Skeletal muscle satellite cell (primary cell): ENCODE results near the gene MYO9B.

Experiments
- H3K27me3 ChIP-seq: 2 replicates; pipeline ENCODE4 v1.7.0; 2013; ENCODE audit warnings: low read length; ENCODE audit not compliant: control insufficient read depth, insufficient read depth
- H3K36me3 ChIP-seq: 2 replicates; pipeline ENCODE4 v1.7.0; 2013; ENCODE audit warnings: mild to moderate bottlenecking, control low read depth, low read length; ENCODE audit not compliant: insufficient read depth
- H3K4me1 ChIP-seq: 2 replicates; pipeline ENCODE4 v1.7.0; 2013; ENCODE audit warnings: low read length; ENCODE audit not compliant: control insufficient read depth, insufficient read depth
- H3K4me2 ChIP-seq: 2 replicates; pipeline ENCODE4 v1.7.0; 2013; ENCODE audit warnings: mild to moderate bottlenecking, low read length
- H3K4me3 ChIP-seq: 2 replicates; pipeline ENCODE4 v1.7.0; 2013; ENCODE audit warnings: low read length
- H3K9ac ChIP-seq: 2 replicates; pipeline ENCODE4 v1.7.0; 2013; ENCODE audit warnings: mild to moderate bottlenecking, low read depth, low read length, moderate library complexity
- H3K9me3 ChIP-seq: replicated peaks from 2 replicates; pipeline ENCODE4 v1.7.0; 2013; ENCODE audit warnings: mild to moderate bottlenecking, control low read depth, low read length

The MYO9B gene

GRCh38 chr19:17243830-17244617 is 168.4 kb downstream of the MYO9B start:
- Histone ChIP-seq H3K9ac (peak overlapping the region; percentile 75), H3K4me3 (peak overlapping the region; percentile 96)

GRCh38 chr19:17244618-17245534 is 169.3 kb downstream of the MYO9B start:
- peaks cover 9% of the 10 kb centered on the region for H3K36me3 ChIP-seq
- H3K4me3 ChIP-seq: peak overlapping the region; percentile 96
- H3K4me2 ChIP-seq: peak overlapping the region; percentile 91
- peak overlapping the region; percentile 75 for H3K9ac ChIP-seq
- no peaks in the 10 kb centered on the region for H3K27me3 ChIP-seq
- H3K4me1 ChIP-seq: peaks cover 48% of the 10 kb centered on the region
- H3K9me3 ChIP-seq: no peaks in the 10 kb centered on the region

More at GRCh38 chr19:17243830-17244617, 168.4 kb downstream of the MYO9B start:
- Histone ChIP-seq H3K9me3 (no peaks in the 10 kb centered on the region), H3K4me1 (peaks cover 42% of the 10 kb centered on the region), H3K36me3 (peaks cover 10% of the 10 kb centered on the region), H3K4me2 (peak overlapping the region; percentile 91), H3K27me3 (no peaks in the 10 kb centered on the region)

- peak within 1 kb of the TSS; percentile 75 for H3K9ac ChIP-seq
- H3K4me2 ChIP-seq: peak within 1 kb of the TSS; percentile 91
- peak within 1 kb of the TSS; percentile 96 for H3K4me3 ChIP-seq
- no peaks in the 10 kb centered on the region for H3K27me3 ChIP-seq
- peaks cover 2% of the 10 kb centered on the region for H3K36me3 ChIP-seq
- H3K9me3 ChIP-seq: no peaks in the 10 kb centered on the region
- H3K4me1 ChIP-seq: peaks cover 48% of the 10 kb centered on the region
Measured at GRCh38 chr19:17245535-17245984, 170.0 kb downstream of the MYO9B start, which contains the start of gene NR2F6. Gene NR2F6 (minus strand): TSS chr19:17245919. CDS start chr19:17245220, 699 bp downstream.

GRCh38 chr19:17246681-17247425 is 171.3 kb downstream of the MYO9B start:
- H3K9ac ChIP-seq: peak overlapping the region; percentile 73
- H3K4me1 ChIP-seq: peaks cover 42% of the 10 kb centered on the region

GRCh38 chr19:17248011-17248776 is 172.6 kb downstream of the MYO9B start:
- Histone ChIP-seq H3K27me3 (no peaks in the 10 kb centered on the region), H3K4me1 (peaks cover 31% of the 10 kb centered on the region), H3K36me3 (no peaks in the 10 kb centered on the region), H3K9ac (no peak overlapping the region), H3K4me3 (no peak overlapping the region), H3K9me3 (no peaks in the 10 kb centered on the region), H3K4me2 (no peak overlapping the region)

More at GRCh38 chr19:17246681-17247425, 171.3 kb downstream of the MYO9B start:
- peak overlapping the region; percentile 65 for H3K4me3 ChIP-seq
- no peaks in the 10 kb centered on the region for H3K36me3 ChIP-seq
- no peaks in the 10 kb centered on the region for H3K27me3 ChIP-seq
- peak overlapping the region; percentile 78 for H3K4me2 ChIP-seq
- no peaks in the 10 kb centered on the region for H3K9me3 ChIP-seq

- H3K4me3 ChIP-seq: no peak overlapping the region
- no peaks in the 10 kb centered on the region for H3K9me3 ChIP-seq
- H3K27me3 ChIP-seq: peaks cover 4% of the 10 kb centered on the region
- H3K4me2 ChIP-seq: no peak overlapping the region
- peaks cover 27% of the 10 kb centered on the region for H3K4me1 ChIP-seq
- no peaks in the 10 kb centered on the region for H3K36me3 ChIP-seq
- no peak overlapping the region for H3K9ac ChIP-seq
Measured at GRCh38 chr19:17249887-17250548, 174.4 kb downstream of the MYO9B start.

GRCh38 chr19:17254636-17255035 is 179.1 kb downstream of the MYO9B start:
- Histone ChIP-seq H3K27me3 (peaks cover 4% of the 10 kb centered on the region), H3K9me3 (peaks cover 6% of the 10 kb centered on the region), H3K9ac (no peak overlapping the region), H3K4me1 (peaks cover 6% of the 10 kb centered on the region), H3K36me3 (no peaks in the 10 kb centered on the region), H3K4me3 (no peak overlapping the region), H3K4me2 (no peak overlapping the region)

- H3K4me1 ChIP-seq: peaks cover 6% of the 10 kb centered on the region
- peaks cover 10% of the 10 kb centered on the region for H3K9me3 ChIP-seq
- no peak overlapping the region for H3K4me2 ChIP-seq
- H3K9ac ChIP-seq: no peak overlapping the region
- peaks cover 4% of the 10 kb centered on the region for H3K27me3 ChIP-seq
- H3K4me3 ChIP-seq: peak overlapping the region; percentile 7
- no peaks in the 10 kb centered on the region for H3K36me3 ChIP-seq
Measured at GRCh38 chr19:17255150-17255621, 179.6 kb downstream of the MYO9B start.

- H3K9ac ChIP-seq: no peak overlapping the region
- H3K4me2 ChIP-seq: no peak overlapping the region
- H3K36me3 ChIP-seq: no peaks in the 10 kb centered on the region
- H3K4me1 ChIP-seq: peaks cover 6% of the 10 kb centered on the region
- H3K9me3 ChIP-seq: peaks cover 10% of the 10 kb centered on the region
- no peak overlapping the region for H3K4me3 ChIP-seq
- H3K27me3 ChIP-seq: peaks cover 4% of the 10 kb centered on the region
Measured at GRCh38 chr19:17256130-17256529, 180.6 kb downstream of the MYO9B start.
